ENCODE measurements around the gene IL7R. TPM values are rescaled to one million over a fixed set of nuclear protein-coding genes. Genes with fewer than 3 reads are reported as not detected.

Gene IL7R
- total and polyA plus RNA-seq, 5 donors: 0.34 to 3.6 (median 1.8) TPM

DNA sequence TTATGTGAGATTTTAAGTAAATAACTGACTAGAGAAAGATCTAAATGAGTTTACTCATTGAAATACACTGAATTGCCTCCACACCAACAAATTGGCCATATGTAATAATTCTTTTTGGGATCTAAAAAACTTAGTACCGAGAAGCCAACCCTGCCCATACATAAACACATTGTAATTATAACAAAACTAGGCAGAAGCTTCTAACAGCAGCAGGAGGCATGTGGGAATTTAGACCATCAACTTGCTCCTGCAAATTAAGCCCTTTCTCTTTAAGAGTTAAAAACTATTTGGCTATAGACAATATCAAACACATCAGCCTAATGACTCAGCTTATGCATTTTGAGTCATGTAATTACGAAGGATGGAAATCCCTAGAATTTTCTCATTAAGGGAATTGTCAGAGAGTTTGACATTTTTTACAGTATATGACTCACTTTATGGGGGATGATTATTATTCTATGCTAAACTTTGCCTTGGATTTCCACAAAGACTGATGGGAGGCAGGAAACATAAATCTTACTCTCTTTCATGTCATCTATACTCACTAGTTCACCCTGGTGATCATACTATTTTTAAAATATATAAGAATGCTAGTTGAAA is 1.0 kb downstream of the IL7R start:
- no peak for DNase-seq
- intact Hi-C loops (cut with DNase I): no loop called here
- H3K27ac ChIP-seq (ENCODE audit: low read length): no peak overlapping the region
- H3K4me3 ChIP-seq (ENCODE audit: low read length): peak overlapping the region; percentile 25
- 65% methylated on average over 2 of the region's 2 CpGs for WGBS
- no peaks in the 10 kb centered on the region for H3K27me3 ChIP-seq (ENCODE audit: control insufficient read depth, insufficient read depth)
- H3K9me3 ChIP-seq (ENCODE audit: control insufficient read depth, low read length): no peaks in the 10 kb centered on the region
- no peak for ATAC-seq
- H3K4me1 ChIP-seq (ENCODE audit: control insufficient read depth, insufficient read depth, low read length): peaks cover 1% of the 10 kb centered on the region

DNA sequence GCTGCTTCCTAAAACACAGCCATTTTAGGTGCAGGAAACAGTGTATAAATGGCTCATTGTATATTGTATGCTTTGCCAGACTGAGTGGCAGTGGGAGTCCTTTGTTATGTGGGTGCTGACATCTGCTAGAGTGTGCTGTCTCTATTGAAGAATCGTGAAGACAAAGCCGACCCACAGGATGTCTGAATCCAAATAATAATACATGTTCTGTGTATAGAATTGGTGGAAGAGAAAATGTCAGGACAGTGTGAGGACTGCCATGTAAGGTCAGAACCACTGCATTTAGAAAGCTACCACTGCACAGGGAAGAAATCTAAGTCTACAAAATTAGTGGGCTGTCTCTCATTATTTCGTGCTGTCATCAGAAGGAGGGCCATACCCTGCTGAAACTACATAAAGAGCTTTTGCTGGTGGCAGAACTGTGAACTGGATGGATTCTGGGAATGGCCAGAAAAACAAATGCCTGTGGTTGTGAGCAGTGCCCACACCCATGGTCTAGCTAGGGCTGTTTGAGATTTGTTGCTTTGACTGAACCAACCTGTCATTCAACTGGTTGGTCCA is 2.5 kb downstream of the IL7R start:
- ATAC-seq (no peak), DNase-seq (no peak)
- peaks cover 1% of the 10 kb centered on the region for H3K4me1 ChIP-seq (ENCODE audit: control insufficient read depth, insufficient read depth, low read length)
- peak overlapping the region; percentile 45 for H3K27ac ChIP-seq (ENCODE audit: low read length)
- H3K27me3 ChIP-seq (ENCODE audit: control insufficient read depth, insufficient read depth): no peaks in the 10 kb centered on the region
- 54% methylated on average over 3 of the region's 3 CpGs for WGBS
- no peak overlapping the region for H3K4me3 ChIP-seq (ENCODE audit: low read length)
- intact Hi-C loops (cut with DNase I): no loop called here
- H3K9me3 ChIP-seq (ENCODE audit: control insufficient read depth, low read length): peaks cover 2% of the 10 kb centered on the region

DNA sequence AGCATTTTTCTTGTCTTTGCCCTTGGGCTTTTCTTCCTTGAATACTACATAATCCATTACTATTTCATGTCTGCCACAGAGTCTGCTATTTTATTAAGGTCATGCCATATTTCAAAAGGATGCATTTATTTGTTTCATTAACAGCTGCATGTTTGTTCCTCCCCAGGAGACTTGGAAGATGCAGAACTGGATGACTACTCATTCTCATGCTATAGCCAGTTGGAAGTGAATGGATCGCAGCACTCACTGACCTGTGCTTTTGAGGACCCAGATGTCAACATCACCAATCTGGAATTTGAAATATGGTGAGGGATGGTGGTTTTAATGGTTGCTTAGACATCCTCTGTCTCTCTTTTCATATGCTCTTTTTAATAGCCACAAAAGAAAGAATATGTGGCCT is 4.0 kb downstream of the IL7R start:
- no peak for DNase-seq
- no peaks in the 10 kb centered on the region for H3K27me3 ChIP-seq (ENCODE audit: control insufficient read depth, insufficient read depth)
- intact Hi-C loops (cut with DNase I): no loop called here
- H3K27ac ChIP-seq (ENCODE audit: low read length): no peak overlapping the region
- no peak for ATAC-seq
- H3K4me1 ChIP-seq (ENCODE audit: control insufficient read depth, insufficient read depth, low read length): no peaks in the 10 kb centered on the region
- peaks cover 2% of the 10 kb centered on the region for H3K9me3 ChIP-seq (ENCODE audit: control insufficient read depth, low read length)
- no peak overlapping the region for H3K4me3 ChIP-seq (ENCODE audit: low read length)
- 86% methylated on average over 1 of the region's 1 CpG for WGBS

DNA sequence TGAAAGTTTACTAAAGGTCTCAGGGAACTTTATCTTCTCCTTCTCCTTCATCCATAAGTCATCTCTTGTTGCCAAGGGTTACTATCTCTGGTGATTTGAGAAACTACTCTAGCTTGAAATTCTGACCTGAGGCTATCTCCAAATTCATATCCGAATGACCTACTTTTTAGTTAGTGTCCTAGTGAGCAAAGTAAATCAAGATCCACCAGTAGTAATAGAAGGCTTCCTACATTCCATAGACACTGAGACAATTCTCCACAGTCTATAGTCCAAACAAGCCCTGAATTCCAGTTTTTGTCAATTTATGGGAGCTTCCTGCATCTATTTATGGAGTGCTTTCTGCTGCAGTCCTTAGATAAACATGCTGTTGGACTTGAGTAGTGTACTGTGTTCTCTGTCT is 5.0 kb downstream of the IL7R start:
- H3K4me1 ChIP-seq (ENCODE audit: control insufficient read depth, insufficient read depth, low read length): no peaks in the 10 kb centered on the region
- intact Hi-C loops (cut with DNase I): no loop called here
- no peak for DNase-seq
- WGBS: 68% methylated on average over 1 of the region's 1 CpG
- ATAC-seq: no peak
- H3K9me3 ChIP-seq (ENCODE audit: control insufficient read depth, low read length): peaks cover 2% of the 10 kb centered on the region
- H3K4me3 ChIP-seq (ENCODE audit: low read length): no peak overlapping the region
- H3K27ac ChIP-seq (ENCODE audit: low read length): no peak overlapping the region
- H3K27me3 ChIP-seq (ENCODE audit: control insufficient read depth, insufficient read depth): no peaks in the 10 kb centered on the region

DNA sequence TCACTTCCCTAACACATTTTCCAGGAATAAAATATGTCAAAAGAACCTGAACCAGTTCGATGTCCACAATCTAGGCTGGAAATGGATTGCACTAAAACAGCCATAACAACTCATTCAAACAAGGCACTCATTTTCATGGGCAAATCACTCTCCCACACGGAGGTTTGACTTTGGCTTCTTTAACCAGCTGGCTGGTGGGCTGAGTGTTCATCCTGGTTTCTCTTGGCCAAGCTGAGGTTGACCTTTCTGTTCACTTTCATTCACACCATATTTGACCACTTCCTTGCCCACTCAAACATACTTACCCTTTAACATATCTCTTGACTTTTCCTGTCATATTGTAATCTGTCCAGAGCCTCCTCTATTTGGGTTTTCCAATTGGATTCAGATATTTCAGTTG is 5.4 kb downstream of the IL7R start:
- Histone ChIP-seq H3K27ac (ENCODE audit: low read length) (no peak overlapping the region), H3K27me3 (ENCODE audit: control insufficient read depth, insufficient read depth) (no peaks in the 10 kb centered on the region), H3K4me3 (ENCODE audit: low read length) (no peak overlapping the region), H3K4me1 (ENCODE audit: control insufficient read depth, insufficient read depth, low read length) (no peaks in the 10 kb centered on the region), H3K9me3 (ENCODE audit: control insufficient read depth, low read length) (peaks cover 2% of the 10 kb centered on the region)
- DNase-seq: no peak
- no peak for ATAC-seq
- intact Hi-C loops (cut with DNase I): no loop called here
- WGBS: 50% methylated on average over 2 of the region's 2 CpGs

DNA sequence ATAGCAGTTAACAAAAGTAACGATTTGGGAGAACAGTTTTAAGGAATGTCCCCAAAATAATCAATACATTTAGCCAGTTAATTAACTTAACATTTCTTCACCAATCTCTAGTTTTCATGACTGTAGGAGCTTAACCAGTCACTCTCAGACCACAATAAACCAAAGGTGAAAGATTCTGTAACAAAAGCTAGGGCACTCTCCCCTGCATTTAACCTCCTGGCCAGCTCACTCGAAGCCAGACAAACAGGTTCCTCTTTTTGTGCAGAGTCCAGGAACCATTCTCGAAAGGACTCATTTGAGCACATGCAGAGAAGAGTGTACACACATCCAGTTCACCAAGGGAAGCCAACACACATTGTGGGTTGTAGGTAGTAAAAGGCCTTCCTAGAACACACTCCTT is 6.5 kb downstream of the IL7R start:
- intact Hi-C loops (cut with DNase I): no loop called here

DNA sequence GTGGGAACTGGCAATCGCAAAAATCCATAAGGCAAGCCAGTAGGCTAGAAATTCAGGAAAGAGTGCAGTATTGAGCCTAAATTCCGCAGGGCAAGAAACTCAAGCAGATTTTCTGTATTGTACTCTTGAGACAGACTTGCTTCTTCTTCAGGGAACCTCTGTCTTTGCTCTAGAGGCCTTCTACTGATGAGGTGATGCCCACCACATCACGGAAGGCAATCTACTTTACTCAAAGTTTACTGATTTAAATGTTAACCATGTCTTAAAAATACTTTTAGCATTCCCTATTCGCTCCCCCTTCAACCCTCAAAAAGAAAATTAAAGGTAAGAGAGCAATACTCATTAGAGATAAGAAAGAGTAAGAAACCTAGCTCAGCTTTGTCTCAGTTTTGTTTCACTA is 11.3 kb downstream of the IL7R start:
- no peak for ATAC-seq
- DNase-seq: no peak
- intact Hi-C loops (cut with DNase I): no loop called here
- no peak overlapping the region for H3K4me3 ChIP-seq (ENCODE audit: low read length)
- no peak overlapping the region for H3K27ac ChIP-seq (ENCODE audit: low read length)
- H3K27me3 ChIP-seq (ENCODE audit: control insufficient read depth, insufficient read depth): no peaks in the 10 kb centered on the region
- no peaks in the 10 kb centered on the region for H3K4me1 ChIP-seq (ENCODE audit: control insufficient read depth, insufficient read depth, low read length)
- WGBS: 87% methylated on average over 4 of the region's 4 CpGs
- H3K9me3 ChIP-seq (ENCODE audit: control insufficient read depth, low read length): peaks cover 2% of the 10 kb centered on the region

More for the DNA sequence above, 6.5 kb downstream of the IL7R start:
- Histone ChIP-seq H3K27ac (ENCODE audit: low read length) (no peak overlapping the region), H3K4me1 (ENCODE audit: control insufficient read depth, insufficient read depth, low read length) (no peaks in the 10 kb centered on the region), H3K4me3 (ENCODE audit: low read length) (no peak overlapping the region), H3K9me3 (ENCODE audit: control insufficient read depth, low read length) (peaks cover 2% of the 10 kb centered on the region), H3K27me3 (ENCODE audit: control insufficient read depth, insufficient read depth) (no peaks in the 10 kb centered on the region)
- no peak for DNase-seq
- ATAC-seq: no peak
- 86% methylated on average over 3 of the region's 3 CpGs for WGBS

DNA sequence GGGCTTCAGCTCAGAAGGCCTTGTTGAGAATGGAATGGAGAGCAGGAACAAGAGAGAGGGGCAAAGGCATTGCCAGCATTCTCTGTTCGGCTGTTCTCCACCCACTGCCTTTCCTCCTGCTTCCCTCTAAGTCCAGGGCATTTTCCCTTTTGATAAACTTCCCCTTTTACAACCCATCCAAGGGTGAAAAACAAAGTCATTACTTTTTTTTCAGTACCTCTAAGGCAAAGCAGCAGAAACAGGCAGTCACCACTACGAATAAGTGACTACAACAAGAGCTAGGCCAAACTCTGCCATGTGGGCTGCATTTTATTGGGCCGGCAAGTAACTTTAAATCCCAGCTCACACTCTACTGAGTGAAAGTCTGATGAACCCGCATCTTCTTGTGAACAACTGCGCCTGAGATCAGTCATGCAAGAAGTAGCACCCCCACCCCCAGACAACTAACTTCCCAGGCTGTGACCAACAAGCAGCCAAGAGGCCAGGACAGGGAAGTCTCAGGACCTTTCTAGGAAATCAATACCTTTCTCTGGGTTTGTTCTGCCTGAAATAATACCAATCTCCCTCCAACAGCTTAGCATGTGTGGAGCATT is 13.1 kb downstream of the IL7R start:
- WGBS: 77% methylated on average over 5 of the region's 5 CpGs
- no peak overlapping the region for H3K27ac ChIP-seq (ENCODE audit: low read length)
- no peak for ATAC-seq

DNA sequence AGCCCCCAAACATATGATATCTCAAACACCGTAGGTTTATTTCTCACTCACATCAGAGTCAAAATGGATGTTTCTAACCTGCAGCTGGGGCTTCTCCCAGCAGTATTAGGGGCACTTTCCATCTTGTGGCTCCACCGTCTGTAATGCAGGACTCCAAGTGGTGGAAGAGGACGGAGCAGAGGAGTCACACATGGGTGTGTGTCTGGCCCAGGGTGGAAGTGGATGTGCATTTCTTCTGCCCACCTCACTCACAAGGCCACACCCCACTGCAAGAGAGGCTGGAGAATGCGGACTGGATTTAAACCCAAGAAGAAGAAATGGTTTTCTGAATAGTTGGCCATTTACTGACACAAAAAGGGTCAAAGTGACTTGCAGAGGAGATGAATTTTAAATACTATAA is 13.9 kb downstream of the IL7R start:
- intact Hi-C loops (cut with DNase I): no loop called here
- WGBS: 91% methylated on average over 4 of the region's 4 CpGs
- no peak overlapping the region for H3K4me3 ChIP-seq (ENCODE audit: low read length)

More for the DNA sequence above, 13.1 kb downstream of the IL7R start:
- H3K4me1 ChIP-seq (ENCODE audit: control insufficient read depth, insufficient read depth, low read length): no peaks in the 10 kb centered on the region
- intact Hi-C loops (cut with DNase I): no loop called here
- no peak overlapping the region for H3K4me3 ChIP-seq (ENCODE audit: low read length)
- H3K27me3 ChIP-seq (ENCODE audit: control insufficient read depth, insufficient read depth): no peaks in the 10 kb centered on the region
- no peaks in the 10 kb centered on the region for H3K9me3 ChIP-seq (ENCODE audit: control insufficient read depth, low read length)
- DNase-seq: no peak

DNA sequence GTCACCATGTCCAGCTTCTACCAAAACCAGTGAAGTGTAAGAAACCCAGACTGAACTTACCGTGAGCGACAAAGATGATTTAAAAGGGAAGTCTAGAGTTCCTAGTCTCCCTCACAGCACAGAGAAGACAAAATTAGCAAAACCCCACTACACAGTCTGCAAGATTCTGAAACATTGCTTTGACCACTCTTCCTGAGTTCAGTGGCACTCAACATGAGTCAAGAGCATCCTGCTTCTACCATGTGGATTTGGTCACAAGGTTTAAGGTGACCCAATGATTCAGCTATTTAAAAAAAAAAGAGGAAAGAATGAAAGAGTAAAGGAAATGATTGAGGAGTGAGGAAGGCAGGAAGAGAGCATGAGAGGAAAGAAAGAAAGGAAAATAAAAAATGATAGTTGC is 19.8 kb downstream of the IL7R start:
- WGBS: 85% methylated on average over 2 of the region's 2 CpGs
- intact Hi-C loops (cut with DNase I): no loop called here
- no peaks in the 10 kb centered on the region for H3K27me3 ChIP-seq (ENCODE audit: control insufficient read depth, insufficient read depth)
- DNase-seq: no peak
- H3K27ac ChIP-seq (ENCODE audit: low read length): no peak overlapping the region
- no peak for ATAC-seq
- no peak overlapping the region for H3K4me3 ChIP-seq (ENCODE audit: low read length)
- H3K4me1 ChIP-seq (ENCODE audit: control insufficient read depth, insufficient read depth, low read length): no peaks in the 10 kb centered on the region
- H3K9me3 ChIP-seq (ENCODE audit: control insufficient read depth, low read length): no peaks in the 10 kb centered on the region

More for the DNA sequence above, 13.9 kb downstream of the IL7R start:
- DNase-seq: no peak
- Histone ChIP-seq H3K4me1 (ENCODE audit: control insufficient read depth, insufficient read depth, low read length) (no peaks in the 10 kb centered on the region), H3K27ac (ENCODE audit: low read length) (no peak overlapping the region), H3K27me3 (ENCODE audit: control insufficient read depth, insufficient read depth) (no peaks in the 10 kb centered on the region), H3K9me3 (ENCODE audit: control insufficient read depth, low read length) (no peaks in the 10 kb centered on the region)
- ATAC-seq: no peak

DNA sequence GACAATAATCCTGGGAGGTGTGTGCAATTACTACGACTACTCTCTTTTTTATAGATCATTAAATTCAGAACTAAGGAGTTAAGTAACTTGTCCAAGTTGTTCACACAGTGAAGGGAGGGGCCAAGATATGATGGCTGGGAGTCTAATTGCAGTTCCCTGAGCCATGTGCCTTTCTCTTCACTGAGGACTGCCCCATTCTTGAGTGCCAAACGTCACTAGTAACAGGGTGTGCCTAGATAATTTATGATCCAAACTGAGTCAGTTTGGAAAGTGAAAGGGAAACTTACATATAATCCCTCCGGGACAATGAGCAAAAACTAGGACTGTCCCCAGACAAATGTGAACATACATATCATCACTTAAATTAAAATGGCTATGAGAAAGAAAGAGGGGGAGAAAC is 20.2 kb downstream of the IL7R start:
- ATAC-seq: peak in 1 of 2 donors; percentile 34
- no peak overlapping the region for H3K4me3 ChIP-seq (ENCODE audit: low read length)
- no peaks in the 10 kb centered on the region for H3K9me3 ChIP-seq (ENCODE audit: control insufficient read depth, low read length)
- no peaks in the 10 kb centered on the region for H3K4me1 ChIP-seq (ENCODE audit: control insufficient read depth, insufficient read depth, low read length)
- 53% methylated on average over 3 of the region's 3 CpGs for WGBS
- no peak for DNase-seq
- intact Hi-C loops (cut with DNase I): no loop called here
- H3K27ac ChIP-seq (ENCODE audit: low read length): no peak overlapping the region
- no peaks in the 10 kb centered on the region for H3K27me3 ChIP-seq (ENCODE audit: control insufficient read depth, insufficient read depth)

Data from right cardiac atrium (tissue), 5 donors.